Epithelial cell of esophagus (primary cell): ENCODE data around the gene DCLK1.

Experiments
- DNase-seq: peaks from one replicate; pipeline ENCODE4 v3.0.0; 2010; ENCODE audit warnings: low read depth
- H3K4me3 ChIP-seq: 2 replicates; pipeline ENCODE4 v1.5.1; 2011; ENCODE audit warnings: mild to moderate bottlenecking, low read length, control low read depth
- TF ChIP-seq, protein P1 (sequence below): IDR thresholded peaks from 2 replicates; pipeline ENCODE4 v1.5.1; 2011; ENCODE audit warnings: low read depth, mild to moderate bottlenecking, low read length, control low read depth, inconsistent platforms; ENCODE audit not compliant: insufficient read depth; ENCODE audit errors: missing control alignments

Gene DCLK1

DNA sequence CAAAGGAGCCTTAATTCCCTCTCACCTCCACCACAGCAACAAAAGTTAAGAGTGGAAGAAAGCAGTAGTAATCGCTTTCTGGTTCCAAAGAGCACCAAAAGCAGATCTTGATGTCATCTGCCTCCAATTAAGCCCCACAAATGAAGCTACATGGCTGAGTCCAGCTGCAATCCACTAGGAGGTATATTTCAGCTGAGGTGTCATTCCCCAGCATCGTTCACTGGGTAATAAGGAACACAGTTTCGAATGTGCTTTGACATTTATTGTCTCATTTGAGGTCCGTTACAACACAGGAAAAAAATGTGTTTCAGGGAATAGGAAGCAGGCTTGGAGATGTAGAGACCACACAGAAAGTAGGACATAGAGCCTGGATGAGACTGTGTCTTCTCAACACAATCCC is 190.4 kb downstream of the DCLK1 start:
- no peak for DNase-seq
- H3K4me3 ChIP-seq = no peak overlapping the region
- TF ChIP-seq, protein P1, sequence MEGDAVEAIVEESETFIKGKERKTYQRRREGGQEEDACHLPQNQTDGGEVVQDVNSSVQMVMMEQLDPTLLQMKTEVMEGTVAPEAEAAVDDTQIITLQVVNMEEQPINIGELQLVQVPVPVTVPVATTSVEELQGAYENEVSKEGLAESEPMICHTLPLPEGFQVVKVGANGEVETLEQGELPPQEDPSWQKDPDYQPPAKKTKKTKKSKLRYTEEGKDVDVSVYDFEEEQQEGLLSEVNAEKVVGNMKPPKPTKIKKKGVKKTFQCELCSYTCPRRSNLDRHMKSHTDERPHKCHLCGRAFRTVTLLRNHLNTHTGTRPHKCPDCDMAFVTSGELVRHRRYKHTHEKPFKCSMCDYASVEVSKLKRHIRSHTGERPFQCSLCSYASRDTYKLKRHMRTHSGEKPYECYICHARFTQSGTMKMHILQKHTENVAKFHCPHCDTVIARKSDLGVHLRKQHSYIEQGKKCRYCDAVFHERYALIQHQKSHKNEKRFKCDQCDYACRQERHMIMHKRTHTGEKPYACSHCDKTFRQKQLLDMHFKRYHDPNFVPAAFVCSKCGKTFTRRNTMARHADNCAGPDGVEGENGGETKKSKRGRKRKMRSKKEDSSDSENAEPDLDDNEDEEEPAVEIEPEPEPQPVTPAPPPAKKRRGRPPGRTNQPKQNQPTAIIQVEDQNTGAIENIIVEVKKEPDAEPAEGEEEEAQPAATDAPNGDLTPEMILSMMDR = no peak

DNA sequence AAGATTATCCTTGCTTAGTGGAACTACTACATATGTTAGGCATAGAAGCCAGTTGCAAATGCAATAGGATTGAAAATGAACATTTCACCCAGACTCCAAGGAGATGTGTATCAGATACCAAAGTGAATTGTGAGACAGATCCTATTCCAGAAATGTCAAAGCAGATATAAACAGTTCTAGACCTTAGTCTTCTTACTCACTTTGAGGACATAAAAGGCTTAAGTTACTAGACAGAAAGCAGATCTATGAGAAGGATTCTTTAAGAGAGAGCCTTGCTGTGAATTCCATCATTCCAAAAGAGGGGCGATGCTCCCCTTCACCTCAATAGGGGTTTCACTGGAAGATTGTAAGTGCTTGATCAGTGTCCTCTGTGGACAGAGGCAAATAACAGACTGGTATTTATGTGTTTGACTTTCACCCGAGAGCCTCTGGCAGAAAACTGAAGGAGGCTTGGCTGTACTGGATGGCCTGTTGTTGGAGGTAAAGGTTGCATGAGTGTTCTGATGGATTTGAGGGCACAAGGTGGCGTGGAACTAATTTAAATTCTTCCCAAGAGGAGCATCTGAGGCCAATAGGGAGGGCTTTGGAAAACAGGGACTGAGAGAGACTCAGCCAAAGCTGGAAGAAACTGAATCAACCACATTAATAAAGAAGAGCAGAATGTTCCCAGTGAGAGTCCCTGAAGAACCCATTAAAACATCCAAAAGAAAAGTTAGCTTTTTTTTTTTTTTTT is 194.8 kb downstream of the DCLK1 start:
- TF ChIP-seq, protein P1 = no peak
- no peak for DNase-seq
- no peak overlapping the region for H3K4me3 ChIP-seq

DNA sequence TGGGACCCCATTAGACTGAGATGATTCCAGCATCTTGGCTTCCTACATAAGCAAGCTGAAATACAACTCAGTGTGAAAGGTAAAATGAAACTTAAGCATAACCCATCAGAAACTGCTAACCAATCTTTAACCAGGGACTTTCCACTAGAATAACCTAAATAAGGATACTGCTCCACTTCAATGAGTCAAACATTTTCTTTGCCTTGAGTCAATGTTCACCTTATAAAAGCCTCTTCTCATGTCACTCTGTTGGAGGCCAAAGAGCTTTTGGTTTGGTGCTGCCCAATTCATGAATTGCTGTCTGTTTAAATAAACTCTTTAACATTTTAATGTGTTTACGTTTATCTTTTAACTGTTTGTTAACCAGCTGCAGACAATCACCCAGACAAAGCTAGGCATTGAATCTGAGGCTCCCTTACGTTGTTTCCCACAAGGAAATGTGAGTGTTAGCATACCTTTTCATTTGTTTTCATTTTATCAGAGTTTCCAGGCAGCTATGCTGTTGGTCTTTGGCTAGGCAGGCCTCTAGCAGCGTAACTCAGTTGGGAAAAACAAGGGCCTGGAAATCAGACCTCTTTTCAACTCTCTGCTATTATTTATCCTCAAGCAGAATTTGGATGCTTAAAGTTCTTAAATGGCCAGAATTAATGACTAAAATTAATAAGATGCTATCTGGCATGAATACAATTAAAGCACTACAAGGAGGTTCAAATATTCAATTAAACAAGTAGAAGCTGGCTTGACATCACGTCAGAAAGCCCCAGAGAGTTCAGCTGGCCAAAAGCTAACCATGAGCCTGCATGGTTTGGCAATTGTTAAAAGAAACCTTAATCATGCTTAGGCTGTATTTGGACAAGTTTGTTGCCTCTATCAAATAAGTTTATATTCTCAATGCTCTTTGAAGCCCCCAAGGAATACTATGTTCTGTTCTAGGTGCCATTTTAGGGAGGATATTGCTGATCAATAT is 200.2 kb downstream of the DCLK1 start:
- TF ChIP-seq, protein P1 = no peak
- H3K4me3 ChIP-seq = no peak overlapping the region
- no peak for DNase-seq

DNA sequence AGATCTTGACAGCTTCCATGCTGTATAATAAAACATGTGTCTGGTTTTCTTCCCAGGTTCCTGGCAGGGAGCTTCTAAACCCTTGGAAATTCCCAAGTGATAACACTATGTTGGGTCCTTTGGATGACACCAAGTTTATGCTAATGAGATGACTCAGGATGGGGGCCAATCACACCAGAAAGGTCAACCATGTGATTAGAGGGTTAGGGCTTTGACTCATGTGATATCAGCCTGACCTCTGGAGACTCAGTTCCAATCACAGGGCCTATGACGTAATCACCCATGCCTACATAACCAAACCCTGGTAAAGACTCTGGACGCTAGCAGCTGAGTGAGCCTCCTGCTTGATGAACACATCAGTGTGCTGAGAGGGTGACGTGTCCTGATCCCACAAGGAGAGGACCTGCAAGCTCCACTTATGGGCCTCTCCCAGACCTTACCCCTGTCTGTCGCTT is 203.6 kb downstream of the DCLK1 start:
- TF ChIP-seq, protein P1 = no peak
- DNase-seq = peak; percentile 25
- H3K4me3 ChIP-seq = no peak overlapping the region

DNA sequence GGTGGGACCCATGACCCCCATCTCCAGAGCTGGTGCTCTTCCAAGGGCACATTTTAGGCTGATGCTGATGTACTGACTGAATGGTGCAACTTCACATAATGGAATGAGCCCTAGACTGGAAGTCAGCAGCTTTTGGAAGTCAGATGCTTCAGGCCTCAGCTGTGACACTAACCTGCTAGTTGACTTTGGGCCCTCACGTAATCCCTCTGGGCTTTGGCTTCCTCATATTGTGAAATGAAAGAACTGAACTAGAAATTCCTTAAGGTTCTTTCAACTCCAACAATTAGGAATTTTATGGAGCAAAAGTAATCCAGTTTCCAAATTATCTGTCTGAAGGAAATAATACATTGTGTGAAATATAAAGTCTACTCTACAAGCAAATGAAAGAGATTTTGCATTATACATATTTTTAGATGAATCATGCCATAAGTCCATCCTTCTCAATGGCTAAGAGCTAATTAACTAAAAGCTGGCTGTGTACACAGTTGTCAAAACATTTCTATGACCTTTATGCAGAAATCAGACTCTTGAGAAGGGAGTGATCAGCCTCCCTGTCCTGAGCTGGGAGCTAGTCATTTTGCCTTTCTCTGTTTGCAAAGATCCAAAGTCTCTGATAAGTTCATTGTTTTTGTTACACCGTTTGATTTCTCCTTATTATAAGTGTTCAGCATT is 204.2 kb downstream of the DCLK1 start:
- H3K4me3 ChIP-seq = no peak overlapping the region
- no peak for DNase-seq
- TF ChIP-seq, protein P1 = no peak

DNA sequence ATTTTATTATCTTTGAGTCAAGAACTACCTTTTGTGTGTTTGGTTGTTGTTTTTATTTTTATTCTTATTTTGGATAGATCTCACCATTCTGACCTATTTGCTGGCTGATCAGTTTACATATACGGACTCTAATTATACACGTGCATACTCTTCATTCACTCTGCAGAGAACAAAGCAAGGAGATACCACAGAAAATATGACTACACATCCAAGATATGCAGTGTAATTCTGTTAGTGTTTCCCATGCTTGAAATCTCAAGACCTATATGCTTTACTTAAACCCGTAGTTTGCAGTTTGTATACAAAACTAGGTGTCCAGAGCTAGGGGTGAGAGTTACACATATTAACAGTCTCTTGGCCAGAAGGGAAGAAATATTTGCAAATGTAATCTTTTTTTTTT is 205.5 kb downstream of the DCLK1 start:
- TF ChIP-seq, protein P1 = no peak
- no peak for DNase-seq
- no peak overlapping the region for H3K4me3 ChIP-seq
